ENCODE results near the gene LRMDA.

- TF ChIP-seq ZBTB11 (tag by site-specific recombination; conservative IDR thresholded peaks at IDR 0.05; ENCODE audit: low read depth) (no peak), SCRT1 (tag by site-specific recombination; IDR thresholded peaks at IDR 0.05; ENCODE audit: borderline replicate concordance) (no peak), ZNF692 (tag by site-specific recombination; IDR thresholded peaks at IDR 0.05) (no peak), AEBP2 (tag by site-specific recombination; IDR thresholded peaks at IDR 0.05; ENCODE audit: borderline replicate concordance) (no peak), CTCF (tag by site-specific recombination; IDR thresholded peaks at IDR 0.05) (no peak), REPIN1 (tag by site-specific recombination; IDR thresholded peaks at IDR 0.05; ENCODE audit: low read depth) (no peak), ZNF121 (tag by site-specific recombination; IDR thresholded peaks at IDR 0.05) (no peak), ZNF548 (tag by site-specific recombination; IDR thresholded peaks at IDR 0.05) (no peak), PRDM10 (tag by site-specific recombination; IDR thresholded peaks at IDR 0.05) (no peak)
- TF ChIP-seq, protein P1, sequence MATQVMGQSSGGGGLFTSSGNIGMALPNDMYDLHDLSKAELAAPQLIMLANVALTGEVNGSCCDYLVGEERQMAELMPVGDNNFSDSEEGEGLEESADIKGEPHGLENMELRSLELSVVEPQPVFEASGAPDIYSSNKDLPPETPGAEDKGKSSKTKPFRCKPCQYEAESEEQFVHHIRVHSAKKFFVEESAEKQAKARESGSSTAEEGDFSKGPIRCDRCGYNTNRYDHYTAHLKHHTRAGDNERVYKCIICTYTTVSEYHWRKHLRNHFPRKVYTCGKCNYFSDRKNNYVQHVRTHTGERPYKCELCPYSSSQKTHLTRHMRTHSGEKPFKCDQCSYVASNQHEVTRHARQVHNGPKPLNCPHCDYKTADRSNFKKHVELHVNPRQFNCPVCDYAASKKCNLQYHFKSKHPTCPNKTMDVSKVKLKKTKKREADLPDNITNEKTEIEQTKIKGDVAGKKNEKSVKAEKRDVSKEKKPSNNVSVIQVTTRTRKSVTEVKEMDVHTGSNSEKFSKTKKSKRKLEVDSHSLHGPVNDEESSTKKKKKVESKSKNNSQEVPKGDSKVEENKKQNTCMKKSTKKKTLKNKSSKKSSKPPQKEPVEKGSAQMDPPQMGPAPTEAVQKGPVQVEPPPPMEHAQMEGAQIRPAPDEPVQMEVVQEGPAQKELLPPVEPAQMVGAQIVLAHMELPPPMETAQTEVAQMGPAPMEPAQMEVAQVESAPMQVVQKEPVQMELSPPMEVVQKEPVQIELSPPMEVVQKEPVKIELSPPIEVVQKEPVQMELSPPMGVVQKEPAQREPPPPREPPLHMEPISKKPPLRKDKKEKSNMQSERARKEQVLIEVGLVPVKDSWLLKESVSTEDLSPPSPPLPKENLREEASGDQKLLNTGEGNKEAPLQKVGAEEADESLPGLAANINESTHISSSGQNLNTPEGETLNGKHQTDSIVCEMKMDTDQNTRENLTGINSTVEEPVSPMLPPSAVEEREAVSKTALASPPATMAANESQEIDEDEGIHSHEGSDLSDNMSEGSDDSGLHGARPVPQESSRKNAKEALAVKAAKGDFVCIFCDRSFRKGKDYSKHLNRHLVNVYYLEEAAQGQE (tag by site-specific recombination; IDR thresholded peaks at IDR 0.05): no peak
Observed at GRCh38 chr10:75726522-75727483, 295.4 kb downstream of the LRMDA start.
